ENCODE measurements around the gene SLC13A2. TPM values are rescaled to one million over a fixed set of nuclear protein-coding genes. Genes with fewer than 3 reads are reported as not detected.

SLC13A2 gene
- total RNA-seq, 4 donors from 2014 or later, result 0.37 TPM; not detected in 3

DNA sequence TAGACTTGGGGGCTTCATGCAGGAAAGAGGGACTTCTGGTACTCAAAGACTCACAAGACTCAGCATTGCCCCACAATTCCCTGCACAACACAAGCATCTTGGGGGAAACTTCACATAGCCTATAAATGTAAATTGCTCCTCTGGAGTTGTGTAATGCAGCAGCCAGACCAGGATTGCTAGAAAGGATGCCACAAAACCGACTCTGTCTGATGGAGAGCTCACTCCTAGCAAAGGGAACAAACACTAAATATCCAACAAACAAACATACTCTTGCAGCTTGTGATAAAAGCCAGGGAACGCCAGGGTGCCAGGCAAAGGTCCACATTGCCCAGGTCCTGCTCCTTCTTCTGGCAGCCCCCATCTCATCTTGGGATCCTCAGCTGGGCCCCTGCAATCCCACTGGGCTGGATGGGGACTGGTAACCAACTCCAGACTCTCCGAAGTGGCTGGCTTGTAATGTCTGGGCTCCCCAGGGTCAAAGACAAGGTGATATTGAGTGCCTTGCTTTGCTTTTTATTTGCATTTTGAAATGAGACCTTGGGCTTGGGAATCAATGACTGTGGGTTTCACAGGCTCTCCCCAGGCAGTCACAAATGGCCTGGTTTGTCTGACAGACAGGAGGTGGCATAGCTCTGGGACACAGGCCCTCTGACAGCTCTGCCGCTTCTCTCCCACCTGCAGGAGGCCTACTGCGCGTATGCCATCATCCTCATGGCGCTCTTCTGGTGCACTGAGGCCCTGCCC lies 15.3 kb downstream of the SLC13A2 start:
- Histone ChIP-seq H3K27me3 (peaks cover 36% of the 10 kb centered on the region), H3K4me1 (no peaks in the 10 kb centered on the region), H3K36me3 (no peaks in the 10 kb centered on the region), H3K4me3 (no peak overlapping the region), H3K27ac (no peak overlapping the region), H3K9me3 (no peaks in the 10 kb centered on the region)
- no peak for ATAC-seq
- WGBS, 2 donors (ENCODE audit: low coverage in 1 of 2), result 81% methylated on average over 6 of the region's 7 CpGs; no CpG with 5 or more reads in 1 of the 2 donors
- TF ChIP-seq EP300 (IDR thresholded peaks at IDR 0.05) (no peak), POLR2A (IDR thresholded peaks at IDR 0.05) (no peak), CTCF (IDR thresholded peaks at IDR 0.05) (no peak), POLR2AphosphoS5 (IDR thresholded peaks at IDR 0.05) (no peak)

- H3K4me3 ChIP-seq, result no peak overlapping the region
- no peak for ATAC-seq
- no peaks in the 10 kb centered on the region for H3K4me1 ChIP-seq
- 84 to 100% methylated on average over 1 to 7 of the region's 11 CpGs for WGBS, 2 donors (ENCODE audit: low coverage in 1 of 2)
- no peaks in the 10 kb centered on the region for H3K9me3 ChIP-seq
- no peak overlapping the region for H3K27ac ChIP-seq
- H3K36me3 ChIP-seq, result no peaks in the 10 kb centered on the region
- H3K27me3 ChIP-seq, result peaks cover 52% of the 10 kb centered on the region
- TF ChIP-seq POLR2AphosphoS5 (IDR thresholded peaks at IDR 0.05) (no peak), CTCF (IDR thresholded peaks at IDR 0.05) (no peak), EP300 (IDR thresholded peaks at IDR 0.05) (no peak), POLR2A (IDR thresholded peaks at IDR 0.05) (no peak)
Observed at GRCh38 chr17:28491286-28491685, 17.8 kb downstream of the SLC13A2 start.

DNA sequence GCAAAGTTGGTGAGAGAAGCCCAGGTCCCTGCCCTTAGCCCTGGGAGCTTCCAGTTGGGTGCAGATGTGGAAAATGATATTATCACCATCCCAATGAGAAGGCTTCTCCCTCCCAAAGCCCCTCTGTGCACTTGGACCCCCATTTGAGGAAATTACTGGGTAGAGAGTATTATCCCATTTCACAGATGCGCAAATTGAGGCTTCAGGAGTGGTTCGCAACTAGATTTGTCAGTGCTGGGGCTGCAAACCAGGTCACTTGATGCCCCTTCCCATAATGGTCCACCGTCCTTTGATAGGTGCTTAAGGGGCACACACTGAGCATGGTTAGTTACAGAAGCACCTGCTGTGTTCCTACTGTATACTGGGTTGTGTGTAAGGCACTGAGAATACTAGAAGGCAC lies 18.4 kb downstream of the SLC13A2 start:
- peaks cover 57% of the 10 kb centered on the region for H3K27me3 ChIP-seq
- no peak overlapping the region for H3K4me3 ChIP-seq
- WGBS, 2 donors (ENCODE audit: low coverage in 1 of 2), result 90% methylated on average over 2 of the region's 3 CpGs; no CpG with 5 or more reads in 1 of the 2 donors
- TF ChIP-seq CTCF (IDR thresholded peaks at IDR 0.05) (no peak), EP300 (IDR thresholded peaks at IDR 0.05) (no peak), POLR2A (IDR thresholded peaks at IDR 0.05) (no peak)
- no peaks in the 10 kb centered on the region for H3K4me1 ChIP-seq
- no peak for ATAC-seq
- no peaks in the 10 kb centered on the region for H3K36me3 ChIP-seq
- no peaks in the 10 kb centered on the region for H3K9me3 ChIP-seq
- no peak overlapping the region for H3K27ac ChIP-seq

DNA sequence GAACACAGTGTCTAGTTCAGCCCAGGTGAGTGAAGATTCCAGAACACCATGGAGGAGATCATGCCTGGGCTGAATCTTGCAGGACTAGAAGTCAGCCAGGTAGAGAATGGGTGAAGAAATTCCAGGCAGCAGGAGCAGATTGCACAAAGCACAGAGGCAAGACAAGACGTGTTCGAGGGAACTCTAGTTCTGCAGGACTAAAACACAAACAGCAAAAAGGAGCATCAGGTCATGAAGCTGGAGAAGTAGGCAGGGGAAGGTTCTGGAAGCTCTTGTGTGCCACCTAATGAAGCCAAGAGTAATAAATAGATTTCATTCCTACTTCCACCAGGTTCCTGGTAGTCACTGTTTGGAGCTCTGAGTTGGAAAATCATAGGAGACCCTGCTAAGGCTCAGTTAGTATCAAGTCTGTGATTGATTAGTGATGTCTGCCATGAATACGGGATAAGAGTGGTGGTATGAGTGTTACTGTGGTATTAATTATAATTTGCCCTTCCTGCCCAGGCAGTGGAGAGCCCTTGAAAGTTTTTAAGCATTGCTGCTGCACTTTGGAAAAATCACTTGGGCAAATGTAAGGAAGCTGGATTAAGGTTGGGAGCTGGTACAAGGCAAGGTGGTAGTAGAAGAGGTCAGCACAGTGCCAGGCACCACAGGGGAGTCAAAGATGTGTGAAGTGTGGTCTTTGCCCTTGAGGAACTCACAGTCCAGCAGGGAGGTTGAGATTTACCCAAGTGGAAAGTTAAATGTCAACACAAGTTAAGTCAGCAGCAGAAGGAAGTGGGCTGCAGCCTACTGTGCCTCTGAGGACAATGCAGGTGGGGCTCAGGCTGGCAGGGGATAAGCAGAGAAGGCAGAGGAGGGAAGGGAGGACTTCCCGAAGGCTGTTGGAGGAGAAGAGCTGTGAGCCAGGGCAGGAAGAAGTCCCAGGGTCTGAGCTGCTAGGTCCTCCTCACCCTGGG lies 19.2 kb downstream of the SLC13A2 start:
- 47 to 53% methylated on average over 4 of the region's 4 CpGs for whole genome bisulfite sequencing, 2 donors (ENCODE audit: low coverage in 1 of 2)
- no peaks in the 10 kb centered on the region for H3K9me3 ChIP-seq
- no peak overlapping the region for H3K4me3 ChIP-seq
- H3K36me3 ChIP-seq, result no peaks in the 10 kb centered on the region
- H3K27ac ChIP-seq, result no peak overlapping the region
- no peak for TF ChIP-seq CTCF (IDR thresholded peaks at IDR 0.05)
- peaks cover 63% of the 10 kb centered on the region for H3K27me3 ChIP-seq
- H3K4me1 ChIP-seq, result no peaks in the 10 kb centered on the region
- no peak for ATAC-seq

All from gastroesophageal sphincter (tissue), 4 donors.